MM.1S (cell line): ENCODE results near the gene RUNX2.

Experiments
- DNase-seq: peaks from one replicate; pipeline ENCODE4 v3.0.0-alpha.2; 2015
- H2AFZ ChIP-seq: fragments of 300-600 bp; sonication (generic); 2 replicates; pipeline ENCODE4 v1.6.0; 2016; ENCODE audit warnings: antibody characterized with exemption, low read length
- H3F3A ChIP-seq: fragments of 300-600 bp; sonication (generic); 2 replicates; pipeline ENCODE4 v1.6.1; 2016; ENCODE audit warnings: mild to moderate bottlenecking, antibody characterized with exemption, low read length, moderate library complexity, mixed read lengths; ENCODE audit not compliant: insufficient read depth
- H3K27ac ChIP-seq: fragments of 300-600 bp; sonication (generic); 2 replicates; pipeline ENCODE4 v1.5.1; 2016; ENCODE audit warnings: mild to moderate bottlenecking, low read length
- H3K27me3 ChIP-seq: fragments of 300-600 bp; sonication (generic); replicated peaks from 2 replicates; pipeline ENCODE4 v1.6.0; 2016; ENCODE audit warnings: low read length; ENCODE audit not compliant: insufficient read depth
- H3K36me3 ChIP-seq: fragments of 300-600 bp; sonication (generic); replicated peaks from 2 replicates; pipeline ENCODE4 v1.6.1; 2016; ENCODE audit warnings: mild to moderate bottlenecking, low read length, mixed read lengths; ENCODE audit not compliant: insufficient read depth
- H3K4me1 ChIP-seq: fragments of 300-600 bp; sonication (generic); 2 replicates; pipeline ENCODE4 v1.6.1; 2016; ENCODE audit warnings: low read length, mixed read lengths
- H3K4me2 ChIP-seq: fragments of 300-600 bp; sonication (generic); 2 replicates; pipeline ENCODE4 v1.6.0; 2016; ENCODE audit warnings: low read depth, low read length
- H3K4me3 ChIP-seq: fragments of 300-600 bp; sonication (generic); 2 replicates; pipeline ENCODE4 v1.5.1; 2016; ENCODE audit warnings: low read length, mixed read lengths
- H3K79me2 ChIP-seq: fragments of 300-600 bp; sonication (generic); 2 replicates; pipeline ENCODE4 v1.6.1; 2016; ENCODE audit warnings: mixed run types, low read length, mixed read lengths
- H3K9ac ChIP-seq: fragments of 300-600 bp; sonication (generic); 2 replicates; pipeline ENCODE4 v1.6.1; 2016; ENCODE audit warnings: low read length, mixed read lengths
- H3K9me2 ChIP-seq: fragments of 300-600 bp; sonication (generic); replicated peaks from 2 replicates; pipeline ENCODE4 v1.6.1; 2016; ENCODE audit warnings: mild to moderate bottlenecking, low read length, mixed read lengths; ENCODE audit not compliant: insufficient read depth
- H3K9me3 ChIP-seq: fragments of 300-600 bp; sonication (generic); replicated peaks from 2 replicates; pipeline ENCODE4 v1.6.1; 2016; ENCODE audit warnings: mild to moderate bottlenecking, low read length, mixed read lengths; ENCODE audit not compliant: insufficient read depth
- H4K20me1 ChIP-seq: fragments of 300-600 bp; sonication (generic); 2 replicates; pipeline ENCODE4 v1.6.1; 2016; ENCODE audit warnings: mild to moderate bottlenecking, low read length, moderate library complexity, mixed read lengths; ENCODE audit not compliant: insufficient read depth
- CTCF ChIP-seq: fragments of 300-600 bp; sonication (generic); IDR thresholded peaks from 2 replicates; pipeline ENCODE4 v1.5.1; 2016; ENCODE audit warnings: antibody characterized with exemption, low read length, mixed read lengths
- EZH2 ChIP-seq: fragments of 300-600 bp; sonication (generic); optimal IDR thresholded peaks from 2 replicates; pipeline ENCODE3; 2017; ENCODE audit warnings: low read depth, mild to moderate bottlenecking, antibody characterized with exemption, low read length, mixed read lengths
- EZH2phosphoT487 ChIP-seq: fragments of 300-600 bp; sonication (generic); IDR thresholded peaks from 2 replicates; pipeline ENCODE4 v1.6.1; 2018; ENCODE audit warnings: antibody characterized with exemption, low read length

The RUNX2 gene

GRCh38 chr6:45658400-45658799 lies 330.3 kb downstream of the RUNX2 start:
- TF ChIP-seq EZH2phosphoT487 (no peak), CTCF (no peak), EZH2 (no peak)
- Histone ChIP-seq H3K9ac (no peak overlapping the region), H4K20me1 (no peaks in the 10 kb centered on the region), H3K9me2 (no peaks in the 10 kb centered on the region), H3F3A (no peaks in the 10 kb centered on the region), H3K4me2 (no peak overlapping the region), H2AFZ (no peak overlapping the region), H3K9me3 (no peaks in the 10 kb centered on the region), H3K27me3 (no peaks in the 10 kb centered on the region), H3K4me1 (no peaks in the 10 kb centered on the region), H3K27ac (no peak overlapping the region), H3K79me2 (no peaks in the 10 kb centered on the region), H3K36me3 (no peaks in the 10 kb centered on the region), H3K4me3 (no peak overlapping the region)
- DNase-seq, result no peak

- Histone ChIP-seq H3K4me2 (no peak overlapping the region), H3K4me1 (no peaks in the 10 kb centered on the region), H3K27me3 (no peaks in the 10 kb centered on the region), H3K9ac (no peak overlapping the region), H3K79me2 (no peaks in the 10 kb centered on the region), H2AFZ (no peak overlapping the region), H3K36me3 (no peaks in the 10 kb centered on the region), H3K9me3 (no peaks in the 10 kb centered on the region), H3F3A (no peaks in the 10 kb centered on the region), H3K9me2 (no peaks in the 10 kb centered on the region), H3K27ac (no peak overlapping the region), H3K4me3 (no peak overlapping the region), H4K20me1 (no peaks in the 10 kb centered on the region)
- DNase-seq, result no peak
- TF ChIP-seq EZH2, result no peak
- no peak for TF ChIP-seq CTCF
- TF ChIP-seq EZH2phosphoT487, result no peak
Measured at GRCh38 chr6:45658958-45659357, 330.8 kb downstream of the RUNX2 start.

GRCh38 chr6:45661661-45662060 lies 333.5 kb downstream of the RUNX2 start:
- DNase-seq, result no peak
- no peak overlapping the region for H3K4me2 ChIP-seq
- H3K36me3 ChIP-seq, result no peaks in the 10 kb centered on the region
- TF ChIP-seq EZH2phosphoT487 (no peak), CTCF (no peak)
- H3K4me3 ChIP-seq, result no peak overlapping the region
- no peaks in the 10 kb centered on the region for H3K9me3 ChIP-seq
- no peaks in the 10 kb centered on the region for H3K9me2 ChIP-seq
- H3K27ac ChIP-seq, result no peak overlapping the region
- H3F3A ChIP-seq, result no peaks in the 10 kb centered on the region
- H3K4me1 ChIP-seq, result no peaks in the 10 kb centered on the region
- no peaks in the 10 kb centered on the region for H4K20me1 ChIP-seq
- H3K9ac ChIP-seq, result no peak overlapping the region
- no peaks in the 10 kb centered on the region for H3K79me2 ChIP-seq
- no peak overlapping the region for H2AFZ ChIP-seq
- no peaks in the 10 kb centered on the region for H3K27me3 ChIP-seq
